Skin epidermis (tissue), 12 donors: ENCODE data around the gene CLDND2.
A peak's percentile ranks its signal among the peaks of the same experiment; 100 is the strongest.

Experiments used
- H3K27ac ChIP-seq, 21 experiments: fragments of 200-600 bp; sonication (generic) in 11 of 21; one replicate each; pipeline ENCODE4 v1.5.0; 2020; ENCODE audit warnings: mild to moderate bottlenecking in 3 of 21, inconsistent platforms in 2 of 21, moderate library complexity in 2 of 21
- H3K4me3 ChIP-seq, 7 experiments: fragments of 200-600 bp; sonication (generic) in 2 of 7; one replicate each; pipeline ENCODE4 v1.5.0; 2020; ENCODE audit warnings: inconsistent platforms in 2 of 7, mild to moderate bottlenecking in 2 of 7, moderate library complexity in 1 of 7

CLDND2 gene

DNA sequence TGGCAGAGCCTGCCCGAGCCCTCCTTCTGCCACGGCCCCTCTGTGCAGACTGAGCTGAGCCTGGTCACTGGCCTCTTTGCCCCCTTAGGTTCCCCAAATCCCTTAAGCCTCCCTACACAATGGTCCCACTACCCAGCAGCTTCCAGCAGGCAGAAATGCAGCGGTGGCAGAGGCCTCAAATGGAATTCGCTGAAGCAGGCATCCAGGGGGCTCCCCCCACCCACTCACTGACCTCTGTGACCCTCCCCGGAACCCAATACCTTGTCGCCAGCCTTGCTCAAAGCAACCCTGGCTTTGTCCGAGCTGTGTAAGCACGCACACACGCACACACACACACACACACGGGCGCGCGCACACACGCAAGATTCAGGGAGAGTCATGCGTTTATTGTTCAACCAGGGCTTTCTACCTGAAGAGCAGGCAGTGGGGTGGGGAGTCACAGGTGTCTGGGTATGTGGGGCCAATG is 19.2 kb upstream of the CLDND2 start, which contains the start of gene LIM2:
TSS of gene LIM2 (minus strand) at position 51 of the 466 bp plus-strand sequence. CDS start 531 bp downstream, outside the sequence.
- H3K27ac ChIP-seq, result peak within 1 kb of the TSS in 2 of 21 experiments; percentile 12 to 58
- no peak within 1 kb of the TSS for H3K4me3 ChIP-seq

DNA sequence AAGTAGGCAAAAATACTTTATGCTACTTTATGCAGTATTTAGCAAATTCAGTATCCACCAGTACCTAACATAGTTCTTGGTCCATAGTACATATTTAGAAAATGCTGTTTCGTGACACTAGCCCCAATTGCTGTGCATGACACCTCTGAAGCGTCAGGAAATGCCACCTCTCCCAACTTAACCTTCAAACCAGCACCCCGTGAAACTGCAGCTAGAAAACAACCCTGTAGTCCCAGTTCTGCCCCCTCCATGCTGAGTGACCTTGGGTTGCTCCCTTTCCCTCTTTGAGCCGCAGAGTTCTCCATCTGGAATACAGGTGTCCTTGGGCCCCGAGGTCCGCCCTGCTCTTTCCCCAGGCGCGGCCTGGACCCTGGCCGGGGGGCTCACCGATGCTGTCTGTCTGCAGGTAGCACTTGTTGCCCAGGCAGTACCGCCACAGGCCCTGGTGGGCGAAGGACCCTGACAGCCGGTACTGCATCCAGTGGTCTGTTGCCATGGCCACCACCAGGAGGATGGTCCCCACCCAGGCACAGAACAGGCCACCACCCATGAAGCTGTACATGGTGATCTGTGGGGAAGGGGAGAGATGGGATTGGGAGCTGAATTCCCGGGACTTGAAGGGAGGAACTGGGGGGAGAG is 18.2 kb upstream of the CLDND2 start:
- H3K4me3 ChIP-seq, result no peak overlapping the region

DNA sequence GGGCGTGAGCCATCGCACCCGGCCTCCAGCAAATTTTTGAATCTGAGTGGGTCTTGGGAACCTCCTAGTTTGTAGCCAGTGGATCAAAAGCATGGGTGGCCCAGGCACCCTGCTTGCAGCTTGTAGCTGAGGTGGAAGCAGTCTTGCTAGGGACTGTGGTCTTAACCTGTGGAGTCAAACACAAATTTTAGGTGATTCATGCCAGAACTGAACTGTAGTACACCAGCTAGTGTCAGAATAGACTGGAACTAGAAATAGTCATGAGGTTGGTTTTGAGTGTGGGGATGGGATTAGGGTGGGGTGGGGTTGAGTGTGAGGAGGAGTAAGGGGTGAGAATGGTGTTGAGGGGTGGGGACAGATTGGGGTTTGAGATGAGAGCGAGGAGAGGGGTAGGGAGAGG is 13.2 kb upstream of the CLDND2 start:
- H3K27ac ChIP-seq, result no peak overlapping the region
- H3K4me3 ChIP-seq, result no peak overlapping the region

More for the DNA sequence above, 18.2 kb upstream of the CLDND2 start:
- H3K27ac ChIP-seq, result peak overlapping the region in 2 of 21 experiments; percentile 12 to 58

DNA sequence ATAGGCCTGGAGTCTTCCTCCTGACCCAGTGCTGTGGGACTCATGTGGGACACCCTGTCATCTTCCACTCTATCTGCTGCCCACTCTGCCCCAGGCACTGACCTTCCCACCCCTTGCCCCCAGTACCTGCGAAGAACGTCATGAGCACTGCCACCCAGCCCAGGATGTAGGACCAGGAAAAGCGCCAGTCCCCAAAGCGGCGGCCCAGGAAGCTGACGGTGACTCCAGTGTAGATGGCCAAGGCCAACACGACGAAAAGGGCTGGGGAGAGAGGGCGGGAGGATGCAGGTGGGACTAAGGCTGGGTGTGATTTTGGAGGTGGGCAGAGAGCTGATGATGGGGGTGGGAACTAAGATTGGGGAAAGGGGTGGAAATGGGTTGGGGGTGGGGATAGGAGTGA is 11.6 kb upstream of the CLDND2 start:
- H3K4me3 ChIP-seq, result no peak overlapping the region
- no peak overlapping the region for H3K27ac ChIP-seq

DNA sequence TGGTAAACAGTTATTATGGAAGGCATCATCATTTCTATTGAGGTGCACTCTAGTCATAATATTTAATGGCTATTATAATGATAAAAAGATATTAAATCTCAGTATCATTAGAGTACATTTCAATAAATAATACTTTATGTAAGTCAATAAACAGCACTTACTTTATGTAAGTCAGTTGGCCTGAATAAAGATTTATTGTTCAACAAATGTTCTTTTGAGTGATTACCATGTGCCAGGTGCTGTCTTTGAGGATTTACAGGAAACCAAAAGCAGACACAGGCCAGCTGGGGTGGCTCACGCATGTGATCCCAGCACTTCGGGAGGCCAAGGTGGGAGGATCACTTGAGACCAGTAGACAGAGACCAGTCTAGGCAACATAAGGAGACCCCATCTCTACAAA is 8.6 kb upstream of the CLDND2 start:
- Histone ChIP-seq H3K27ac (no peak overlapping the region), H3K4me3 (no peak overlapping the region)

DNA sequence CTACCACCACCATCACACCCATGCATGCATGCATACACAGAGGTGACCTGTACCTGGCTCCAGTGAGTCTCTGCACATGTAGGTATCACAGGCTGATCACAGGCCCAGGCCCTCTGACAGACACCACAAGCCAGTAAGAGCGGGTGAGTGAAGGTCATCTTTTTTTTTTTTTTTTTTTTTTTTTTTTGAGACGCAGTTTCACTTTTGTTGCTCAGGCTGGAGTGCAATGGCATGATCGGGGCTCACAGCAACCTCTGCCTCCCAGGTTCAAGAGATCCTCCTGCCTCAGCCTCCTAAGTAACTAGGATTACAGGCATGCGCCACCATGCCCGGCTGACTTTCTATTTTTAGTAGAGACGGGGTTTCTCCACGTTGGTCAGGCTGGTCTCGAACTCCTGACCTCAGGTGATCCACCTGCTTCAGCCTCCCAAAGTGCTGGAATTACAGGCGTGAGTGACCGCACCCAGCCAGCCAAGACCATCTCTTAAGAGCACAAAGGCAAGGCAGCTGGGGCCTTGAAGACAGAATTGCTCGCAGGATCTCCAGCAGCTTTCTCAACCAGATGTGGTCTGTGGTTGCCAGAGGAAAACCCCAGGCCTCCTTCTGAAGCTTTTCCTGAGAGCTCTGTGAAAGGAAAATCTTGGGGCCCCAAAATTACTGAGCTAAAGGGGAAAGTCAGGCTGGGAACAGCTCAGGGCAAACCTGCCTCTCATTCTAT is 6.9 kb upstream of the CLDND2 start:
- Histone ChIP-seq H3K27ac (peak overlapping the region in 1 of 21 experiments; percentile 55), H3K4me3 (no peak overlapping the region)

DNA sequence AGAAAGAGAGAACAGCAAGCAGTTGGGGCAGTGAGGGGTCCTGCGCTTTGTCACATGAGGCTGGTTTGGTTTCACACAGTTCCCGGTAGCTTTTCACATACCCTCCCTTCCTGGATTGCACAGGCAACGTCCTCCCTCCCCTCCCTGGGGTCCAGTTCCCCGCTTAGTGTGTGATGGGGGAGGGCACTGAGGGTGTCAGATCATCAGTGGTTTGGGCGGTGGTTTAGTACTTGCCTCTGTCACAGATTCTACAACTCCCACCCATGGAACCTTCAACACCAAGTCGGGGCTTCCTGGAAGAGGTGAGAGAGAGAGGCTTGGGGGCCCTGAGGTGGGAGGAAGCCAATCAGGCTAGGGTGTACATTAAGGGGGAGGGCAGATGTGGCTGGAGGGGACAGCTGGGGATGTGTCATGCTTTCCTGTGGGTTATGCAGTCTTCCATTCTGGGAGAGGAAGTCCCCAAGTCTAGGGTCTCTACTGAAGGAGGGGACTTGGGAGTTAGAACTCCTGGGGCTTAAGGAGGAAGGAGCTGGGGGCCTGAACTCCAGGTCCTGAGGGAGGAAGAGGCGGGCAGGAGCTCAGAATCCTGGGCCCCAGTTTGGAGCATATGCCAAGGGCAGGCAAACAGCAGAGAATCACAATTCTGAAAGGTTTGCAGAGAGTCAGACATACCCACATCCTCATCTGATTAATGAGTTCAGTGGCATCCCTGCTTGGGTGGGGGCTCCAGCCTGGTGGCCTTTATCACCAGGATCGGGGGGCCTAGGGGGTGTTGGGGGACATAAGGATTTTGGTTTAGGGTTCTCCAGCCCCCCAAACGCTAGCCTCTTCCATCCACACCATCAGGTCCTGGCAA is 4.1 kb upstream of the CLDND2 start, which contains the start of gene NKG7:
TSS of gene NKG7 (minus strand) at position 6 of the 856 bp plus-strand sequence. CDS start 119 bp downstream, outside the sequence.
- H3K27ac ChIP-seq, result peak within 1 kb of the TSS in 15 of 21 experiments; percentile 2 to 90 (median 72)
- peak within 1 kb of the TSS in 5 of 7 experiments; percentile 1 to 15 (median 5) for H3K4me3 ChIP-seq

DNA sequence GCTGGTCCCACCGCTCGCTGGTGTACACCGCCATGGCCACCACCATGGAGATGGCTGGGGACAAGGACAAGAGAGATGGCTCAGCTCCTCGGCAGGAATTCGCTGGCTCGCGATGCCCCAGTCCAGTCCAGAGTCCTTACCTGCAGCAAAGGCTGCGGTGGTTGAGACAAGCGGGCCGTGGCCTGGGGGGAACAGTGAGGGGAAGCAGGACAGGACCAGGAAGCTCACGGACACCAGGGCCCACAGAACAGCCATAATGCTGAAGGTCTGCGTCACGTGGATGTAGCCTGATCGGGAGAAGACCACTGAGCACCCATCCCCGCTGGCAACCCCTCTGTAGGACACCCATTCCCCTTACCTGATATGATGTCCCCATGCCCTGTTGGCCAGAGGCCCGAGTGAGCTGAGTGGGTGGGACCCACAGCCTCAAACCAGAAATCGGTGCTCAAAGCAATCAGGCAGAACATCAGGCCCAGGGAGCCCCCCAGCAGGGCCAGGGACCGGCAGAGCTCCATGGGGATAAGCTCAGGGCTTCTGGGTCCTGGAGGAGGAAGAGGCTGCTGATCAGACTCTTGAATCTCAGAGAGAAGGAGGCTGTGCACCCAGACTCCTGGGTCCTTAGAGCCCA is 3.3 kb upstream of the CLDND2 start:
- H3K4me3 ChIP-seq, result peak overlapping the region in 5 of 7 experiments; percentile 1 to 15 (median 5)
- peak overlapping the region in 14 of 21 experiments; percentile 2 to 90 (median 72) for H3K27ac ChIP-seq

DNA sequence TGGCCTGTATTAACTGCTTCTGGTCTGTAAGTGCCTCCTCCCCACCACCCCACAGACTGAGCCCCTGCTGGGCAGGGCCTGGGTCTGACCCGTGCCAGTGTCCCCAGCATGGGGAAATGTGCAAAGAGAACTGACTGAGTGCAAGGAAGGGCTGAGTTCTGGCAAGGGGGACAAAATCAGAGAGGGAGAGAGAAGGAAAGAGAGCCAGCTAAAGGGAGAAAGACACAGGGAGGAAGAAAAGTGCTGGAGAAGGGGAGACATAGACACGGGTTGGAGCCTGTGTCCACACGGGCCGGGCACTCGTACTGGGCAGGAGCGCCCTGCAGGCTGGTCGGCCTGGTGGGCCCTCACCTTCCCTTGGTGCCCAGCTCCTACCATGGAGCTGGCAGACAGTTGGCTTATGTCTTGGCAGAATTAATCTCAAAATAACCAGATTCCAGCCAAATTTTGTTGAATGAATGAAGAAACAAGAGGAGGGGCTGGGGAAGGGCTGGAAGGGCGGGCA is 2.4 kb upstream of the CLDND2 start:
- Histone ChIP-seq H3K27ac (peak overlapping the region in 11 of 21 experiments; percentile 2 to 90 (median 75)), H3K4me3 (peak overlapping the region in 3 of 7 experiments; percentile 1 to 11 (median 2))

DNA sequence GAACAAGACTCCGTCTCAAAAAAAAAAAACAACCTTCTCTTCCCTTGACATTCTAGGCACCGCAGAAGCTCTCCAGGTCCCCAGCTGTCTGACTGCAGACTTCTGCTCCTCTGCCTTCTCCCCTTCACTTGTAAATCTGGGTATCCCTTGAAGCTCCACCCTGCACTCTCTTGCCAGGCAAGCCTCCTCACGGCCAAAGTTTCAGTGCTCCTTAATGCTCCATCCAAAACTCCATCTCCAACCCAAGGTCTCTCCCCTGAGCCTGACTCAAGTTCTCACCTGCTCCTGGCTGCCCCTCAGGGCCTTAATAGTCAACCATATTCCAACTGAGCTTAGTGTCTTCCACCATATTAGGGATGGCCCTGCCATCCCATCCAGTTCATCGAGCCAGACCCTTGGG is 1.4 kb upstream of the CLDND2 start:
- H3K27ac ChIP-seq, result peak overlapping the region in 5 of 21 experiments; percentile 19 to 90 (median 80)
- no peak overlapping the region for H3K4me3 ChIP-seq

DNA sequence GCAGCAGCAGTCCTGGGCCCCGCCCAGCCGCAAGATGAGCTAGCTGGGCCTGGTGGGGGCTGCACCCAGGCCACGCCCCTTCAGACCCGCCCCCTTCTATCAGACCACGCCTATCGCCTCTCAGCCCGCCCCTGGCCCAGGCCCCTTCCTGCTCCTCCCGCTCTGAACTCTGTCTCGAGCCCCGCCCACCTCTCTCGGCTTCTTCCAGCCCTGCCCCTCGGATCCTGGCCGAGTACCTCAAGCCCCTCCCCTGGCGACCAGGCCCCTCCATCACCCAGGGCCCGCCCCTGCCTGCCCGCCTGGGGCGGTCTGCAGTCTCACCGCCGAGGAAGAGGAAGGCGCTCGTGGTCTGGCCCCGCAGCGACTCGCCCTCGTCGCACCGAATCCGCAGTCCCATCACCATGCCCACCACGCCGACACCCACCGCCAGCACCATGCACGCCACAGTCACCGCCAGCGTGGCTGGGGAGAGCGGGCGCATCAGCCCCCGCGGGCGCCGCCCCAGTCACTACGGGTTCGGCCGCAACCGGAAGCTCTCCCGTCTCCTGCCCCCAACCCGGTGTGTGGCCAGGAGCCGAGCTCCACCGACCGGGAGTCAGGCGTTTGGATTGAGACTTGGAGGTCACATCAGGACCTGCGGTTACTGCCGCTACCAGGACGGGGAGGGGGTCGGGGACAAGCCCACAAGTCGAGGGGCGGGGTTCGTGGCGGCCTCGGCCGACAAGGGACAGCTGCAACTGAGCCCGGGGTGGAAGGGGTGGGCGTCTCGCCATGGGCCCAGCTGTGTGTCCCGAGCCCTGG is 1.0 kb downstream of the CLDND2 start:
- Histone ChIP-seq H3K27ac (peak overlapping the region in 20 of 21 experiments; percentile 19 to 98 (median 89)), H3K4me3 (peak overlapping the region; percentile 62 to 84 (median 77))

DNA sequence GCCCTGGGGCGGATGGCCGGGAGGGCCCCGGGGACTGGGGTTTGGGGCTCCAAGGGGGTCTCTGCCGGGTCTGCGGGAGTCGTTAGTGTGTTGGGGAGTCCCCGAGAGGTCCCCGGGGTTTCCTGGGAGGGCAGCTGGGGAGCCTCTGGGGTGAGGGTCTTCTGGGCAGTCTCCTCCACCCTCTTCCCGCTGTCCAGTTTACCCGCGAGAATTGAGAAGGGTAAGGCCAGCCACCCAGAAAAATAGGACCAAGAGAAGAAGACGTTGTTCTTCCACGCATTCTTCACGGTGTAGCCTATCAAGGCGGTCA is 1.6 kb downstream of the CLDND2 start:
- peak overlapping the region; percentile 48 to 98 (median 89) for H3K27ac ChIP-seq

DNA sequence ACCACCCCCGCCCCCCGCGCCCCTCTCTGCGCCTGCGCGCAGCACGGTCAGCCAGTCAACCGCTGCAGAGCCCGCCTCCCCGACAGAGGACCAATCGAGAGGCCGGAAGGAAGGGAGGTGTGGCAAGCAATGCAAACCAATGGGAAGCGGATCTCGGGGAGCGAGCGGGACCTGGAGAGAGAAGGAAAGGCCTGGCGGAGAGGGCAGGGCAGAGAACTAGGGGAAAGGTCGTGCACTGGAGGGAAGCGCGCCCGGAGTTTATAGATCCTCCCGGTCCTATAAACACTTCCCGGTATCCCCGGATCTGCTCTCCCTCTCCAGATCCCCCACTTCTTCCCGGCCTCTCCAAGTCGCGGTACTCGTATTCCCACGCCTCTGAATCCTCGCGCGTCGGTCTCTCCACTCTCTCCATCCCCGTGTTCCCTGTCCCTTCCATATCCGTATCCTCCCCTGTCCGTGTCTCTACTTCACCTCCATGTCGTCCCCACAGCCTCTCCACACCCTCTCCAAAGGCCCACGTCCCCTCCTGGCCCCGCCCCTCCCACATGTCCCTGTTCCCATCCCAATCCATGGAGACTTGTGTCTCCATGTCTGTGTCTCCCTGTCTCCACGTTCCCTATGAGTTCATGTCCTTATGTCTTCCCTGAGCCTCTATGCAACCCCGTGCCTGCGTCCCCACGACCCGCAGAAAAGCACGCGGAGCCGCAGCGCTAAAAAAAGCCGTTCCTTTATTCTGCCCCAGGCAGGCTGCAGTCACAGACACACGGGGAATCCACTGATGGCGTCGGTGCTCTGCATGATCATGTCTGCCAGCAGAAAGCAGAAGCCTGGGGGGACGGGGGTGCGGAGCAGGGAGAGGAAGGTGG is 2.2 kb downstream of the CLDND2 start:
- H3K27ac ChIP-seq, result peak overlapping the region; percentile 48 to 98 (median 89)
- peak overlapping the region; percentile 62 to 84 (median 77) for H3K4me3 ChIP-seq

More for the DNA sequence above, 1.6 kb downstream of the CLDND2 start:
- peak overlapping the region; percentile 62 to 84 (median 77) for H3K4me3 ChIP-seq

DNA sequence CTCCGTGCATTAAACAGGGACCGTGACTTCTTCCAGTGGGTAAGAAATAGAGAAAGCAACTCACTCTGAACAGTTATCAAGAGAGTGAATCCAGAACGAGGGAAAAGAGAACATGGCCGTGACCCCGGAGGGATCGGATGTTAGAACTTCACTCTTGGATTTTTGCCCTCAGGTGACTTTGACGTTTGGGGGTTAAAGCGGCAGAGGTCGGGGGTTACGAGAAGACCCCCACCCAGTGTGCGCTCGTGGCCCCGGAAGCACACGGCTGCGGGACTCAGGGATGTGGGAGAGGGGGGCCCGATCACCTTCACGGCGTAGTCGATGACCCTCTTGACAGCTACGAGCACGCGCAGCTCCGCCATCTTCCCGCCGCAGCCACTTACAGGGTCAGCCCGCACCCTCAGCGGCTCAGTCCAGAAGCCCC is 2.8 kb downstream of the CLDND2 start, which contains the start of gene ETFB:
TSS of gene ETFB (minus strand) at position 424 of the 424 bp plus-strand sequence. CDS start at position 362, 62 bp downstream.
- peak within 1 kb of the TSS; percentile 62 to 84 (median 77) for H3K4me3 ChIP-seq
- peak within 1 kb of the TSS; percentile 48 to 98 (median 89) for H3K27ac ChIP-seq

DNA sequence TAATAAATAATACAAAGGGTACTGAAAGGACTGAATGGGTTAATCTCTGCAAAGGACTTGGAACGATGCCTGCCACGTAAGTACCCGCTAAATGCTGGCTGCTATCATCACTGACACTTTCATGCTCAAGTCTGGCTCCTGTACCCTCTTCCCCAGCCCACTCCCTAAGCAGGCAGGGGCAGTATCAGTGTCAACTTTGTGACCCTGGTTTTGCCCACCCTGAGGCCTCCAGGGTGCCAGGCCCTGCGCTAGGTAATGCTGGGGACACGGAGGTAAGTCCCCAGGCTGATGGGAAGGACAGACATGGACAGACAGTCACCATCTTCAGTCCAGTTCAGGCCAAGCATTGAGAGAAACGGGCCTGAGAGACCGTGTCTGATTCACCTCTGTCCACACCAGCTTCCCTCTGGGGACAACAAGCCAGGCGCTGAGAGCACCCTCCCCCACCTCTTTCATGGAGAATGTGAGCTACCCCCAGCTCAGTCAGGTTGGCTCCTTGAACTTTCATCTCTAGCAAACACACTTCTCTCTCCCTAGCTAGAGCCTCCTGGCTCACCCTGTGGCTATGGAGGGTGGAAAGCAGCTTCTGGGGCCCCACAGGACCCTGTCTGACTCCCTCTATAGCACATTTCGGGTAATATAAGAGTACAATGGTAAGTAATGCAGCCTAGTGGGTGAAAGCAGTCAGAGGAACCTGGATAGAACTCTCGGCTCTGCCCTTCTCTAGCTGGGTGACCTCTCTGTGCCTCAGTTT is 3.4 kb downstream of the CLDND2 start:
- H3K27ac ChIP-seq, result peak overlapping the region in 20 of 21 experiments; percentile 75 to 98 (median 89)
- peak overlapping the region; percentile 62 to 84 (median 77) for H3K4me3 ChIP-seq
